NCI-H187 treated with DMSO at 0.1 percent for 48 hours (cell line): ENCODE results near the gene RUBCNL.

Experiments used
- DNase-seq: peaks from one replicate; lab custom pipeline; 2025; lab: John Stamatoyannopoulos, UW

RUBCNL gene

GRCh38 chr13:46340631-46341111 is 46.4 kb downstream of the RUBCNL start:
- DNase-seq = no peak

- no peak for DNase-seq
Observed at GRCh38 chr13:46340011-46340410, 47.0 kb downstream of the RUBCNL start.

GRCh38 chr13:46339035-46339666 is 47.9 kb downstream of the RUBCNL start:
- DNase-seq = no peak

GRCh38 chr13:46337700-46338099 is 49.4 kb downstream of the RUBCNL start:
- DNase-seq = no peak

GRCh38 chr13:46334035-46334822 is 52.8 kb downstream of the RUBCNL start:
- DNase-seq = no peak

- DNase-seq = no peak
Observed at GRCh38 chr13:46332772-46333171, 54.3 kb downstream of the RUBCNL start.

GRCh38 chr13:46329624-46330023 is 57.4 kb downstream of the RUBCNL start:
- DNase-seq = no peak

- no peak for DNase-seq
Observed at GRCh38 chr13:46327246-46327645, 59.8 kb downstream of the RUBCNL start.

- DNase-seq = no peak
Observed at GRCh38 chr13:46324976-46325375, 62.1 kb downstream of the RUBCNL start.

GRCh38 chr13:46321494-46322225 is 65.4 kb downstream of the RUBCNL start:
- no peak for DNase-seq

GRCh38 chr13:46320821-46321220 is 66.2 kb downstream of the RUBCNL start:
- no peak for DNase-seq

- DNase-seq = no peak
Observed at GRCh38 chr13:46320406-46320805, 66.6 kb downstream of the RUBCNL start.

GRCh38 chr13:46318986-46319385 is 68.1 kb downstream of the RUBCNL start:
- no peak for DNase-seq

GRCh38 chr13:46317120-46317519 is 69.9 kb downstream of the RUBCNL start:
- no peak for DNase-seq

- no peak for DNase-seq
Observed at GRCh38 chr13:46315491-46316075, 71.5 kb downstream of the RUBCNL start.

GRCh38 chr13:46315036-46315435 is 72.0 kb downstream of the RUBCNL start:
- no peak for DNase-seq

GRCh38 chr13:46314587-46314986 is 72.5 kb downstream of the RUBCNL start:
- DNase-seq = no peak

- no peak for DNase-seq
Observed at GRCh38 chr13:46313432-46314257, 73.4 kb downstream of the RUBCNL start.

- no peak for DNase-seq
Observed at GRCh38 chr13:46313024-46313423, 74.0 kb downstream of the RUBCNL start.

GRCh38 chr13:46311217-46311616 is 75.8 kb downstream of the RUBCNL start:
- DNase-seq = no peak

- DNase-seq = no peak
Observed at GRCh38 chr13:46310066-46310465, 77.0 kb downstream of the RUBCNL start.

- DNase-seq = no peak
Observed at GRCh38 chr13:46307554-46307953, 79.5 kb downstream of the RUBCNL start.
